Measurements from ENCODE around the gene SLC48A1. TPM values are rescaled to one million over a fixed set of nuclear protein-coding genes. Genes with fewer than 3 reads are reported as not detected.

SLC48A1 gene
- polyA plus RNA-seq, 3 donors: 9.4 to 19.6 (median 15.8) TPM

DNA sequence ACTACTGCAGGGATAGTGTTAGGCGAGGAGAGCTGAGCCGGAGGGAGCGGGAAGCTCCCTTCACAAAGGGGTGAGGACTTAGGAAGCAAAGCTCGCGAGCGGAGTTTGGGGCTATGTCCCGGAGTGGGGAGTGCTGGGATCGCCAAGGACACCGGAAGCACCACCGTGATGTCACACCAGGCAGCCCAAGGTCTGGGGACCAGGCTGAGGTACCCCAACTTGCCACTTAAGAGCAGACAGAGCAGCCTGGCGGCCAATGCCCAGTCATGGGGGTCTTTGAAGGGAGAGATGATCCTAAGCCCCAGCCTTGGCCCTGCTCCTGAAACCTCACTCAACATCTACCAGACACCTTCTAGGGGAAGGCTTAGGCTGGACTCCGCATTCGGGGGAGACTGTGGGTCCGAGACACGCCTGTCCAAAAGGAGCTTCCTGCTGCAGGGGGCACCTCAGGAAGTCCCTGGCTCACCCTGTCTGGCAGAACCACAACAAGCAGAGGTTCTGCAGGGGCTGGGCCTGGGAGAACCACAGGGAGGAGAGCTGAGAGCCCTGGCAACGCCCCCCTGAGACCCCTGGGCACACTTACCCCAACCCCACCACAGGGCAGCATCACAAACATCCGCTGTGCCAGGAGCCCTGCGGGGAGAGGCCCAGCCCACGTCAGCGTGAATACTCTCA lies 17.8 kb downstream of the SLC48A1 start:
- intact Hi-C loops (cut with micrococcal nuclease): no loop called here
- Mint-ChIP-seq H3K27me3 (ENCODE audit: low read depth in 3 of 3) (peaks cover 0 to 5% (median 0%) of the 10 kb centered on the region in 3 donors), H3K4me1 (no peaks in the 10 kb centered on the region), H3K36me3 (peaks cover 86 to 96% of the 10 kb centered on the region in 2 donors), H3K4me3 (no peak overlapping the region), H3K27ac (peak overlapping the region in 4 of 7 donors; percentile 26 to 66 (median 61)), H3K9me3 (no peaks in the 10 kb centered on the region)
- H3K4me1 ChIP-seq (ENCODE audit: control insufficient read depth in 1 of 2, insufficient read depth in 2 of 2, low read length in 2 of 2): no peaks in the 10 kb centered on the region
- H4K20me1 ChIP-seq (ENCODE audit: insufficient read depth, low read length): peaks cover 36% of the 10 kb centered on the region
- 93% methylated on average over 18 of the region's 20 CpGs for WGBS (ENCODE audit: insufficient coverage)
- no peaks in the 10 kb centered on the region for H3K9me3 ChIP-seq (replicated peaks in 1 of 2; ENCODE audit: control insufficient read depth in 1 of 2, insufficient read depth in 1 of 2, low read length in 2 of 2)
- TF ChIP-seq, protein P1, sequence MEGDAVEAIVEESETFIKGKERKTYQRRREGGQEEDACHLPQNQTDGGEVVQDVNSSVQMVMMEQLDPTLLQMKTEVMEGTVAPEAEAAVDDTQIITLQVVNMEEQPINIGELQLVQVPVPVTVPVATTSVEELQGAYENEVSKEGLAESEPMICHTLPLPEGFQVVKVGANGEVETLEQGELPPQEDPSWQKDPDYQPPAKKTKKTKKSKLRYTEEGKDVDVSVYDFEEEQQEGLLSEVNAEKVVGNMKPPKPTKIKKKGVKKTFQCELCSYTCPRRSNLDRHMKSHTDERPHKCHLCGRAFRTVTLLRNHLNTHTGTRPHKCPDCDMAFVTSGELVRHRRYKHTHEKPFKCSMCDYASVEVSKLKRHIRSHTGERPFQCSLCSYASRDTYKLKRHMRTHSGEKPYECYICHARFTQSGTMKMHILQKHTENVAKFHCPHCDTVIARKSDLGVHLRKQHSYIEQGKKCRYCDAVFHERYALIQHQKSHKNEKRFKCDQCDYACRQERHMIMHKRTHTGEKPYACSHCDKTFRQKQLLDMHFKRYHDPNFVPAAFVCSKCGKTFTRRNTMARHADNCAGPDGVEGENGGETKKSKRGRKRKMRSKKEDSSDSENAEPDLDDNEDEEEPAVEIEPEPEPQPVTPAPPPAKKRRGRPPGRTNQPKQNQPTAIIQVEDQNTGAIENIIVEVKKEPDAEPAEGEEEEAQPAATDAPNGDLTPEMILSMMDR (IDR thresholded peaks at IDR 0.05): no peak
- no peak overlapping the region for H3K27ac ChIP-seq (ENCODE audit: low read depth in 1 of 2, low read length in 2 of 2)
- no peaks in the 10 kb centered on the region for H3K27me3 ChIP-seq (ENCODE audit: control insufficient read depth in 2 of 2, insufficient read depth in 2 of 2, low read length in 2 of 2)
- H3K36me3 ChIP-seq (replicated peaks in 1 of 2; ENCODE audit: control insufficient read depth in 1 of 2, insufficient read depth in 2 of 2, low read length in 2 of 2): peaks cover 99 to 100% of the 10 kb centered on the region in 2 donors
- DNase-seq: no peak
- H3K4me3 ChIP-seq (replicated peaks in 1 of 3; ENCODE audit: low read depth in 2 of 3, low read length in 3 of 3): no peak overlapping the region
- no peaks in the 10 kb centered on the region for H3K79me2 ChIP-seq (ENCODE audit: insufficient read depth, low read length)
- H3K4me2 ChIP-seq (replicated peaks; ENCODE audit: extremely low read depth, low read length, poor library complexity, severe bottlenecking): no peak overlapping the region
- no peak overlapping the region for H3K9ac ChIP-seq (ENCODE audit: insufficient read depth, low read length, poor library complexity, severe bottlenecking)
- H2AFZ ChIP-seq (ENCODE audit: insufficient read depth, low read depth, low read length, poor library complexity, severe bottlenecking): no peak overlapping the region

GRCh38 chr12:47791351-47791746 lies 18.3 kb downstream of the SLC48A1 start:
- H3K36me3 Mint-ChIP-seq: peaks cover 84 to 96% of the 10 kb centered on the region in 2 donors
- H3K27ac Mint-ChIP-seq: peak overlapping the region in 1 of 7 donors; percentile 66
- H2AFZ ChIP-seq (ENCODE audit: insufficient read depth, low read depth, low read length, poor library complexity, severe bottlenecking): no peak overlapping the region
- H3K9ac ChIP-seq (ENCODE audit: insufficient read depth, low read length, poor library complexity, severe bottlenecking): no peak overlapping the region
- H3K4me3 Mint-ChIP-seq: no peak overlapping the region
- no peaks in the 10 kb centered on the region for H3K79me2 ChIP-seq (ENCODE audit: insufficient read depth, low read length)
- no peak overlapping the region for H3K4me2 ChIP-seq (replicated peaks; ENCODE audit: extremely low read depth, low read length, poor library complexity, severe bottlenecking)
- peaks cover 98 to 100% of the 10 kb centered on the region in 2 donors for H3K36me3 ChIP-seq (replicated peaks in 1 of 2; ENCODE audit: control insufficient read depth in 1 of 2, insufficient read depth in 2 of 2, low read length in 2 of 2)
- no peak overlapping the region for H3K4me3 ChIP-seq (replicated peaks in 1 of 3; ENCODE audit: low read depth in 2 of 3, low read length in 3 of 3)
- no peaks in the 10 kb centered on the region for H3K9me3 ChIP-seq (replicated peaks in 1 of 2; ENCODE audit: control insufficient read depth in 1 of 2, insufficient read depth in 1 of 2, low read length in 2 of 2)
- intact Hi-C loops (cut with micrococcal nuclease): no loop called here
- H3K9me3 Mint-ChIP-seq: no peaks in the 10 kb centered on the region
- TF ChIP-seq, protein P1 (IDR thresholded peaks at IDR 0.05): no peak
- peaks cover 39% of the 10 kb centered on the region for H4K20me1 ChIP-seq (ENCODE audit: insufficient read depth, low read length)
- no peaks in the 10 kb centered on the region for H3K4me1 Mint-ChIP-seq
- H3K27ac ChIP-seq (ENCODE audit: low read depth in 1 of 2, low read length in 2 of 2): no peak overlapping the region
- no peaks in the 10 kb centered on the region for H3K4me1 ChIP-seq (ENCODE audit: control insufficient read depth in 1 of 2, insufficient read depth in 2 of 2, low read length in 2 of 2)
- peaks cover 0 to 5% (median 0%) of the 10 kb centered on the region in 3 donors for H3K27me3 Mint-ChIP-seq (ENCODE audit: low read depth in 3 of 3)
- no peak for DNase-seq
- H3K27me3 ChIP-seq (ENCODE audit: control insufficient read depth in 2 of 2, insufficient read depth in 2 of 2, low read length in 2 of 2): no peaks in the 10 kb centered on the region
- WGBS (ENCODE audit: insufficient coverage): 99% methylated on average over 13 of the region's 14 CpGs

All from CD14-positive monocyte (primary cell).